ENCODE results near the gene MRPS34. TPM values are rescaled to one million over a fixed set of nuclear protein-coding genes. Genes with fewer than 3 reads are reported as not detected.

MRPS34 gene
- total RNA-seq, 4 donors from 2014 or later: 47.1 to 75.2 (median 64.2) TPM

GRCh38 chr16:1727651-1728624 is 45.0 kb downstream of the MRPS34 start:
- H3K4me1 ChIP-seq: peaks cover 10 to 17% (median 13%) of the 10 kb centered on the region in 4 donors
- peaks cover 34 to 84% (median 79%) of the 10 kb centered on the region in 4 donors for H3K36me3 ChIP-seq
- TF ChIP-seq POLR2A (IDR thresholded peaks at IDR 0.05; ENCODE audit: low read depth) (no peak), EP300 (IDR thresholded peaks at IDR 0.05) (no peak), POLR2AphosphoS5 (IDR thresholded peaks at IDR 0.05) (no peak), CTCF (IDR thresholded peaks at IDR 0.05) (no peak)
- no peak overlapping the region for H3K27ac ChIP-seq (replicated peaks in 1 of 4)
- intact Hi-C loops (cut with DNase I): no loop called here
- H3K4me3 ChIP-seq: no peak overlapping the region
- H3K9me3 ChIP-seq: no peaks in the 10 kb centered on the region
- 94% methylated on average over 29 of the region's 37 CpGs for WGBS
- no peak for DNase-seq (ENCODE audit: extremely low spot score)
- H3K27me3 ChIP-seq: no peaks in the 10 kb centered on the region

GRCh38 chr16:1726661-1727502 is 46.1 kb downstream of the MRPS34 start:
- no peak for DNase-seq (ENCODE audit: extremely low spot score)
- Histone ChIP-seq H3K4me3 (no peak overlapping the region), H3K4me1 (peaks cover 19 to 28% (median 24%) of the 10 kb centered on the region in 4 donors), H3K27ac (replicated peaks in 1 of 4) (no peak overlapping the region), H3K27me3 (no peaks in the 10 kb centered on the region), H3K9me3 (no peaks in the 10 kb centered on the region), H3K36me3 (peaks cover 34 to 73% (median 68%) of the 10 kb centered on the region in 4 donors)
- intact Hi-C loops (cut with DNase I): no loop called here
- TF ChIP-seq POLR2A (IDR thresholded peaks at IDR 0.05; ENCODE audit: low read depth) (no peak), CTCF (IDR thresholded peaks at IDR 0.05) (no peak), EP300 (IDR thresholded peaks at IDR 0.05) (no peak), POLR2AphosphoS5 (IDR thresholded peaks at IDR 0.05) (no peak)
- 92% methylated on average over 27 of the region's 32 CpGs for WGBS

GRCh38 chr16:1724491-1724890 is 48.4 kb downstream of the MRPS34 start:
- Histone ChIP-seq H3K36me3 (peaks cover 30 to 50% (median 49%) of the 10 kb centered on the region in 4 donors), H3K9me3 (no peaks in the 10 kb centered on the region), H3K27ac (replicated peaks in 1 of 4) (no peak overlapping the region), H3K27me3 (no peaks in the 10 kb centered on the region), H3K4me1 (peaks cover 22 to 35% (median 32%) of the 10 kb centered on the region in 4 donors), H3K4me3 (no peak overlapping the region)
- TF ChIP-seq CTCF (IDR thresholded peaks at IDR 0.05) (no peak), POLR2AphosphoS5 (IDR thresholded peaks at IDR 0.05) (no peak), EP300 (IDR thresholded peaks at IDR 0.05) (no peak), POLR2A (IDR thresholded peaks at IDR 0.05; ENCODE audit: low read depth) (no peak)
- no peak for DNase-seq (ENCODE audit: extremely low spot score)
- 91% methylated on average over 12 of the region's 12 CpGs for WGBS
- intact Hi-C loops (cut with DNase I): no loop called here

GRCh38 chr16:1723450-1724147 is 49.3 kb downstream of the MRPS34 start:
- TF ChIP-seq POLR2AphosphoS5 (IDR thresholded peaks at IDR 0.05) (no peak), POLR2A (IDR thresholded peaks at IDR 0.05; ENCODE audit: low read depth) (no peak), EP300 (IDR thresholded peaks at IDR 0.05) (no peak), CTCF (IDR thresholded peaks at IDR 0.05) (peak; percentile 62 to 83 (median 63))
- intact Hi-C loops (cut with DNase I): no loop called here
- Histone ChIP-seq H3K36me3 (peaks cover 21 to 41% (median 40%) of the 10 kb centered on the region in 4 donors), H3K4me3 (no peak overlapping the region), H3K9me3 (no peaks in the 10 kb centered on the region), H3K4me1 (peaks cover 25 to 35% (median 32%) of the 10 kb centered on the region in 4 donors), H3K27ac (replicated peaks in 1 of 4) (peak overlapping the region in 1 of 4 donors; percentile 67), H3K27me3 (no peaks in the 10 kb centered on the region)
- 55% methylated on average over 6 of the region's 6 CpGs for WGBS
- no peak for DNase-seq (ENCODE audit: extremely low spot score)
